T-helper 1 cell treated with Interleukin-12 subunit alpha and Interleukin-12 subunit beta and Interleukin-4 antibody, amounts not matched to agents 30 μg/mL and 1 μg/mL, for 36 hours (primary cell): Measurements from ENCODE around the gene BCKDHA.

Experiments
- H3K27ac Mint-ChIP-seq: one replicate; pipeline ENCODE4 v1.8.0; 2021; ENCODE audit warnings: mild to moderate bottlenecking, mixed read lengths
- H3K27me3 Mint-ChIP-seq: one replicate; pipeline ENCODE4 v1.8.0; 2021; ENCODE audit warnings: low read depth, mixed read lengths
- H3K36me3 Mint-ChIP-seq: one replicate; pipeline ENCODE4 v1.8.0; 2021; ENCODE audit warnings: low read depth, mixed read lengths
- H3K4me1 Mint-ChIP-seq: one replicate; pipeline ENCODE4 v1.8.0; 2021; ENCODE audit warnings: low read depth, mixed read lengths
- H3K4me3 Mint-ChIP-seq: one replicate; pipeline ENCODE4 v1.8.0; 2021; ENCODE audit warnings: mild to moderate bottlenecking, moderate library complexity, mixed read lengths
- H3K9me3 Mint-ChIP-seq: one replicate; pipeline ENCODE4 v1.8.0; 2021; ENCODE audit warnings: mixed read lengths

BCKDHA gene

GRCh38 chr19:41421973-41422372 is 24.4 kb downstream of the BCKDHA start:
- H3K36me3 Mint-ChIP-seq = peaks cover 16% of the 10 kb centered on the region
- H3K27me3 Mint-ChIP-seq = no peaks in the 10 kb centered on the region
- H3K4me1 Mint-ChIP-seq = peaks cover 2% of the 10 kb centered on the region
- H3K9me3 Mint-ChIP-seq = no peaks in the 10 kb centered on the region
- no peak overlapping the region for H3K27ac Mint-ChIP-seq
- no peak overlapping the region for H3K4me3 Mint-ChIP-seq

GRCh38 chr19:41422456-41422855 is 24.8 kb downstream of the BCKDHA start:
- Mint-ChIP-seq H3K4me1 (peaks cover 4% of the 10 kb centered on the region), H3K27me3 (no peaks in the 10 kb centered on the region), H3K9me3 (no peaks in the 10 kb centered on the region), H3K27ac (no peak overlapping the region), H3K4me3 (no peak overlapping the region), H3K36me3 (peaks cover 13% of the 10 kb centered on the region)

DNA sequence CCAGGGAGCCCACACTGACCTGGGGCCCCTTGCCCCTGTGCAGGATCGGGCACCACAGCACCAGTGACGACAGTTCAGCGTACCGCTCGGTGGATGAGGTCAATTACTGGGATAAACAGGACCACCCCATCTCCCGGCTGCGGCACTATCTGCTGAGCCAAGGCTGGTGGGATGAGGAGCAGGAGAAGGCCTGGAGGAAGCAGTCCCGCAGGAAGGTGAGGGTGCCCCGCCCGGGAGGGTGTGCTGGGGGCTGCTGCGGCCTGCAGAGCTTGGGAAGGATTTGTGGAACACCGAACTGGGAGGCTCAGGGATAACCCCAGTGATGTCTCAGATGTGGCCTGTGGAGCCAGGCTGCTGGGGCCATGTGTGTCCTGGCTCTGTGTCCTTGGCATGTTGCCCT is 25.3 kb downstream of the BCKDHA start:
- H3K4me1 Mint-ChIP-seq = peaks cover 8% of the 10 kb centered on the region
- H3K27ac Mint-ChIP-seq = no peak overlapping the region
- H3K4me3 Mint-ChIP-seq = no peak overlapping the region
- H3K27me3 Mint-ChIP-seq = no peaks in the 10 kb centered on the region
- no peaks in the 10 kb centered on the region for H3K9me3 Mint-ChIP-seq
- peaks cover 16% of the 10 kb centered on the region for H3K36me3 Mint-ChIP-seq

DNA sequence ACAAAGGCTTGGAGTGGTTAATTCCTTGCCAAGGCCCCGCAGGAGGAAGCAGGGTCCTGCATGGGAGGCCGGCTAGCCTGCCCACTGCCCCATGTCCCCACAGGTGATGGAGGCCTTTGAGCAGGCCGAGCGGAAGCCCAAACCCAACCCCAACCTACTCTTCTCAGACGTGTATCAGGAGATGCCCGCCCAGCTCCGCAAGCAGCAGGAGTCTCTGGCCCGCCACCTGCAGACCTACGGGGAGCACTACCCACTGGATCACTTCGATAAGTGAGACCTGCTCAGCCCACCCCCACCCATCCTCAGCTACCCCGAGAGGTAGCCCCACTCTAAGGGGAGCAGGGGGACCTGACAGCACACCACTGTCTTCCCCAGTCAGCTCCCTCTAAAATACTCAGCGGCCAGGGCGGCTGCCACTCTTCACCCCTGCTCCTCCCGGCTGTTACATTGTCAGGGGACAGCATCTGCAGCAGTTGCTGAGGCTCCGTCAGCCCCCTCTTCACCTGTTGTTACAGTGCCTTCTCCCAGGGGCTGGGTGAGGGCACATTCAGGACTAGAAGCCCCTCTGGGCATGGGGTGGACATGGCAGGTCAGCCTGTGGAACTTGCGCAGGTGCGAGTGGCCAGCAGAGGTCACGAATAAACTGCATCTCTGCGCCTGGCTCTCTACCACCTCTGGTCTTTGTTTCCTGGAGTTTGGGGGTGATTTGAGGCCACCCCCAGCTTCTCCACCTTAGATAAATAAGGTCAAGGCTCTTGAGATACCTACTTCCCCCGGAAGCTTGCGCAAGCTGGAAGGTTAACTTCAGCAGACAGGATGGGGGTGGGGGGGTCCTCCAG is 26.9 kb downstream of the BCKDHA start:
- H3K4me3 Mint-ChIP-seq = no peak overlapping the region
- H3K27ac Mint-ChIP-seq = no peak overlapping the region
- H3K27me3 Mint-ChIP-seq = no peaks in the 10 kb centered on the region
- peaks cover 14% of the 10 kb centered on the region for H3K36me3 Mint-ChIP-seq
- peaks cover 12% of the 10 kb centered on the region for H3K4me1 Mint-ChIP-seq
- no peaks in the 10 kb centered on the region for H3K9me3 Mint-ChIP-seq

GRCh38 chr19:41425174-41426115 is 27.8 kb downstream of the BCKDHA start:
- Mint-ChIP-seq H3K4me3 (no peak overlapping the region), H3K27me3 (no peaks in the 10 kb centered on the region), H3K36me3 (peaks cover 14% of the 10 kb centered on the region), H3K4me1 (peaks cover 12% of the 10 kb centered on the region), H3K27ac (no peak overlapping the region), H3K9me3 (no peaks in the 10 kb centered on the region)

DNA sequence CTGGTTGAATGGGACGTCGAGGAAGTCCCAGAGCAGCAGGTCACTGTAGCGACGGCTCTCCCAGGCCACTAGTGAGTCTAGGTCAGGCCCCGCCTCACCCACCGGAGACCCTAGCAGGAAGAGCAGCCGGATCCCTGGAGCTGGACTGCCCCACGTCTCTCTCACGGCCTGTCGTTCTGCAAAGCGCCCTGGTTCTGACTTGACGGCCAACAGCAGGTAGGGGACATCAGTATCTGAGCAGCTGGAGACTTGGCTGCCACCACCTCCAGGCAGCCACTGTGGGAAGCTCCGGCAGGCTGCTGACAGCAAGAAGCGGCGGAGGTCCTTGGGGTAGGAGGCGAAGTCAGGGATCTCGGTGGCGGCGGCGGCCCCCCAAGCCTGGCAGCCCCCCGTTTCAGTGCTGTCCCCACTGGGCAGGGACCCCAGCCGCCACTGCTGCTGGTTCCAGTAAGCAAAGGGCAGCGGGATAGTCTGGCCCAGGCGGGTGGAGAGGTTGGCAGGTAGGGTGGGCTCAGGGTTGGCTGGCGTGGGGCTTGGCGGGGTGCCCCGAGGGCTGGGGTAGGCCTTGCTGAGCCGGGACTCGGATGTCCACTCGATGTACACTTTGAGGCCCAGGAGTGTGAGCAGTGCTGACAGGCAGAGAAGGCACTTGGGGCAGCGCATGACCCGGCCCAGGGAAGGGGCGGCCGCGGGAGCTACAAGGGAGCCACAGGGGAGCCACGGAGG is 28.7 kb downstream of the BCKDHA start:
- H3K27me3 Mint-ChIP-seq = no peaks in the 10 kb centered on the region
- no peak overlapping the region for H3K4me3 Mint-ChIP-seq
- H3K9me3 Mint-ChIP-seq = no peaks in the 10 kb centered on the region
- no peak overlapping the region for H3K27ac Mint-ChIP-seq
- H3K36me3 Mint-ChIP-seq = peaks cover 11% of the 10 kb centered on the region
- H3K4me1 Mint-ChIP-seq = peaks cover 12% of the 10 kb centered on the region

- Mint-ChIP-seq H3K4me3 (peak within 1 kb of the TSS; percentile 88), H3K4me1 (peaks cover 13% of the 10 kb centered on the region), H3K27ac (peak within 1 kb of the TSS; percentile 91), H3K9me3 (no peaks in the 10 kb centered on the region), H3K27me3 (no peaks in the 10 kb centered on the region), H3K36me3 (peaks cover 8% of the 10 kb centered on the region)
Observed at GRCh38 chr19:41426952-41427646, 29.5 kb downstream of the BCKDHA start, which contains the start of gene B3GNT8. Gene B3GNT8, minus strand, starts transcription at chr19:41427374. Its CDS starts 596 bp downstream, at chr19:41426778.

GRCh38 chr19:41427647-41428480 is 30.2 kb downstream of the BCKDHA start:
- Mint-ChIP-seq H3K27ac (peak overlapping the region; percentile 91), H3K4me3 (peak overlapping the region; percentile 88), H3K9me3 (no peaks in the 10 kb centered on the region), H3K27me3 (no peaks in the 10 kb centered on the region), H3K36me3 (peaks cover 14% of the 10 kb centered on the region), H3K4me1 (peaks cover 13% of the 10 kb centered on the region)

DNA sequence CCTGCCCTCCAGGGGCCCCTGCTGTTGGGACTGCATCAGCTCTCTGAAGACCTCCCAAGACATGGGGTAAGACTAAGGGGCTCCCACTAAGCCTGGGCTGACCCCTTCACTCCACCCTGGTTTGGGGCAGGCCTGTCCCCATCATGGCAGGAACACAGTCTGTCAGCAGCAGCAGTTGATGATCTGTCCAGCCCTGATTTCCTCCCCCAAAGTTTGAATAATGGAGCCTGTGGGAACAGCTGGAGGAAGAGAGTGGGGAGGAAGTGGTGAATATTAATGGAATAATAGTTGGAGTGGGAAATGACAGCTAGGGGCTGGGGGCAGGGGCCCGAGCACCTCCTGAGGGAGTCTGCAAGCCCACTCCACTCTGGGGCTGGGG is 30.9 kb downstream of the BCKDHA start:
- Mint-ChIP-seq H3K4me3 (no peak overlapping the region), H3K27me3 (no peaks in the 10 kb centered on the region), H3K27ac (peak overlapping the region; percentile 42), H3K4me1 (peaks cover 13% of the 10 kb centered on the region), H3K36me3 (peaks cover 14% of the 10 kb centered on the region), H3K9me3 (no peaks in the 10 kb centered on the region)

GRCh38 chr19:41430922-41431321 is 33.3 kb downstream of the BCKDHA start:
- no peaks in the 10 kb centered on the region for H3K27me3 Mint-ChIP-seq
- no peaks in the 10 kb centered on the region for H3K9me3 Mint-ChIP-seq
- no peak overlapping the region for H3K4me3 Mint-ChIP-seq
- H3K27ac Mint-ChIP-seq = no peak overlapping the region
- peaks cover 15% of the 10 kb centered on the region for H3K4me1 Mint-ChIP-seq
- H3K36me3 Mint-ChIP-seq = peaks cover 14% of the 10 kb centered on the region

DNA sequence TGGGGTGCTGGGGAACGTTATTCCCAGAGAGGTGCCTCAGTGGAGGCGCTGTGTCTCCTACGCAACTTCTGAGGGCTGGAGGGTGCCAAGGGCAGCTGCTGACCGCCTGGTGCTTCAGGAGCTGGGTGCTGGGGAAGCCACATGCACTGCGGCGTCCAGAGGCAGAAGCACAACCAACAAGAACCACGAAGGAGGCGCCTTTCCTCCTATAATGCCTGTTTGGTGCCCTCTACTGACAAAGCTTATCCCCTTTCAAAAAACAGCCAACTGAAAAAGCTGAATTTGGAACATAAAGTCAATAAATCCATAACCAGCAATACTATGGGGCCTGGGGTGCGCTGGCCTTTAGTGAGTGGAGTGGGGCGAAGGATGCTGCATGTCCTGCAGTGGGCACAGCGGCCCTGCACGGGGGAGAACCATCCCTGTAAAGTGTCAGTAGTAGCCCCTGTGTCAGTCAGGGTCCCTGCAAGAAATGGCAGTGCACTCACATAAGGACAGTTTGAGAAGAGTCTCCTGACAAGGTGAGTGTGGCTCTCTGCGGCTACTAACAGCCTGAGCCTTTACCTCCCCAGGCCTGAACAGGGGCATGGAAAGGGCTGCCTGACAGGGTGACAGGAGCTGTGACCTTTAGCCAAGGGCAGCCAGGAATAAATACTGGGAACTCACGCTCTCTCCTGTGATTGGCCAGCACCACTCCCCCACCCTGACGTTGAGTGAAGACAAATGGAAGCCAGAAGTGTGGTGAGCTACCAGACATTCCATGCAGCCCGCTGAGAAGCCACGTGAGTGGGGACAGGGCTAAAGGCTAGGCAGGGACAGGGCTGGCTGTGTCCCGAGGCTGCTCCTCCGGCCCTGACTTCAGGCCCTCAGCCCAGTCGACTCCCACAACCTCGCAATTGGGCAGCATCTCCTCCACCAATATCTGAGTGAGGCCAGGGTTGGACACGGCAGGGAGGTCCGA is 34.1 kb downstream of the BCKDHA start:
- Mint-ChIP-seq H3K36me3 (peaks cover 14% of the 10 kb centered on the region), H3K9me3 (no peaks in the 10 kb centered on the region), H3K4me1 (peaks cover 19% of the 10 kb centered on the region), H3K27me3 (no peaks in the 10 kb centered on the region), H3K27ac (no peak overlapping the region), H3K4me3 (no peak overlapping the region)

- H3K27me3 Mint-ChIP-seq = no peaks in the 10 kb centered on the region
- peaks cover 13% of the 10 kb centered on the region for H3K4me1 Mint-ChIP-seq
- peaks cover 14% of the 10 kb centered on the region for H3K36me3 Mint-ChIP-seq
- no peak overlapping the region for H3K27ac Mint-ChIP-seq
- H3K9me3 Mint-ChIP-seq = no peaks in the 10 kb centered on the region
- no peak overlapping the region for H3K4me3 Mint-ChIP-seq
Observed at GRCh38 chr19:41433171-41433570, 35.6 kb downstream of the BCKDHA start.
